Measurements from ENCODE around the gene ZBTB17.

GRCh38 chr1:15952317-15953258, 23.3 kb downstream of the ZBTB17 start:
- TF ChIP-seq CTCF (conservative IDR thresholded peaks at IDR 0.05; ENCODE audit: low read depth, low read length) = no peak
- TF ChIP-seq EZH2 (IDR thresholded peaks at IDR 0.05; ENCODE audit: borderline replicate concordance, low read depth, low read length, poor library complexity, severe bottlenecking) = no peak

Data from A673 (cell line).